Measurements from ENCODE around the gene PDE9A.
"Not testable (repeated sequence)": the region's sequence is repeated elsewhere in the genome, so short reads cannot be mapped to it uniquely, and the experiment has no call there.

The PDE9A gene

GRCh38 chr21:42653231-42654061, at the start of gene PDE9A:
TSS of gene PDE9A (plus strand) at chr21:42653621. CDS start at chr21:42653815, 194 bp downstream.
- no peak for DNase-seq

GRCh38 chr21:42607102-42607501, 46.3 kb upstream of the PDE9A start:
- DNase-seq = no peak

- DNase-seq = no peak
Observed at GRCh38 chr21:42607525-42608102, 45.8 kb upstream of the PDE9A start.

- DNase-seq = no peak
Observed at GRCh38 chr21:42608446-42608845, 45.0 kb upstream of the PDE9A start.

GRCh38 chr21:42609811-42610210, 43.6 kb upstream of the PDE9A start:
- DNase-seq = peak; percentile 69

GRCh38 chr21:42611852-42612251, 41.6 kb upstream of the PDE9A start:
- DNase-seq = no peak

- DNase-seq = no peak
Observed at GRCh38 chr21:42612390-42612789, 41.0 kb upstream of the PDE9A start.

GRCh38 chr21:42613756-42614155, 39.7 kb upstream of the PDE9A start:
- DNase-seq = no peak

- DNase-seq = peak; percentile 53
Observed at GRCh38 chr21:42614396-42614795, 39.0 kb upstream of the PDE9A start.

- DNase-seq = peak; percentile 67
Observed at GRCh38 chr21:42614811-42615351, 38.5 kb upstream of the PDE9A start.

- DNase-seq = not testable (repeated sequence)
Observed at GRCh38 chr21:42615377-42615776, 38.0 kb upstream of the PDE9A start.

GRCh38 chr21:42615924-42616323, 37.5 kb upstream of the PDE9A start:
- no peak for DNase-seq

GRCh38 chr21:42616446-42616845, 37.0 kb upstream of the PDE9A start:
- DNase-seq = peak; percentile 31

- DNase-seq = no peak
Observed at GRCh38 chr21:42616941-42617340, 36.5 kb upstream of the PDE9A start.

- DNase-seq = no peak
Observed at GRCh38 chr21:42617486-42617885, 35.9 kb upstream of the PDE9A start.

GRCh38 chr21:42618707-42619102, 34.7 kb upstream of the PDE9A start:
- DNase-seq = no peak

- no peak for DNase-seq
Observed at GRCh38 chr21:42619166-42619565, 34.3 kb upstream of the PDE9A start.

GRCh38 chr21:42619841-42620240, 33.6 kb upstream of the PDE9A start:
- no peak for DNase-seq

- DNase-seq = no peak
Observed at GRCh38 chr21:42621166-42621818, 32.1 kb upstream of the PDE9A start.

GRCh38 chr21:42621819-42622177, 31.6 kb upstream of the PDE9A start:
- DNase-seq = no peak

GRCh38 chr21:42622284-42622683, 31.1 kb upstream of the PDE9A start:
- DNase-seq = no peak

GRCh38 chr21:42623694-42624093, 29.7 kb upstream of the PDE9A start:
- no peak for DNase-seq

- no peak for DNase-seq
Observed at GRCh38 chr21:42624095-42624790, 29.2 kb upstream of the PDE9A start.

Data from stimulated activated CD8-positive, alpha-beta memory T cell treated with anti-CD3 and anti-CD28 coated beads, Interleukin-4, amount 100 ng/mL, for 48 hours (primary cell).